ENCODE data around the gene KCNMA1.

- no peak for TF ChIP-seq CTCF (IDR thresholded peaks at IDR 0.05; ENCODE audit: insufficient read depth, low read length, poor library complexity, severe bottlenecking)
- TF ChIP-seq EZH2phosphoT487 (conservative IDR thresholded peaks at IDR 0.05; ENCODE audit: low read length) = no peak
Measured at GRCh38 chr10:77545585-77545984, 92.0 kb downstream of the KCNMA1 start.

Data from SU-DHL-6 (cell line).